ENCODE results near the gene STARD13.
"Not testable (repeated sequence)": the region's sequence is repeated elsewhere in the genome, so short reads cannot be mapped to it uniquely, and the experiment has no call there.

Gene STARD13

GRCh38 chr13:33174931-33175330 is 110.6 kb downstream of the STARD13 start:
- no peak for DNase-seq (ENCODE audit: low spot score)

DNA sequence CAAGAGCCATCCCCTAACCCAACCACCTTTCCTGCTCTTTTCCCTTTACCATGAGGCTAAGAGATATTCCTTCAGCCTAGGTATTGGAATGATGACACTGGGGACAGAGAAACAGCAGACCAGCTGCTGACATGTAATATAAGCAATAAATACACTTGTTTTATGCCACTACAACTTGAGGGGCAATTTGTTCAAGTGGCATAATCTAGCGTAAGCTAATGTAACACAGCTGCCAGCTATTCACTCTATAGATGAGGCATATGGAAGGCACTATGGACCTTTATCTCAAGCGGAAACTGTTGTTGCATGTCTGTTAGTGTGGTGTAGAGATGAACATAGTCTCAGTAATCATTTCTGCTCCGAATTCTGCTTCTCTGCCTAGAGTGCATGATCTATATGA is 111.1 kb downstream of the STARD13 start:
- no peak for DNase-seq (ENCODE audit: low spot score)

- no peak for DNase-seq (ENCODE audit: low spot score)
These were observed 112.6 kb downstream of the STARD13 start for GRCh38 chr13:33172911-33173310.

DNA sequence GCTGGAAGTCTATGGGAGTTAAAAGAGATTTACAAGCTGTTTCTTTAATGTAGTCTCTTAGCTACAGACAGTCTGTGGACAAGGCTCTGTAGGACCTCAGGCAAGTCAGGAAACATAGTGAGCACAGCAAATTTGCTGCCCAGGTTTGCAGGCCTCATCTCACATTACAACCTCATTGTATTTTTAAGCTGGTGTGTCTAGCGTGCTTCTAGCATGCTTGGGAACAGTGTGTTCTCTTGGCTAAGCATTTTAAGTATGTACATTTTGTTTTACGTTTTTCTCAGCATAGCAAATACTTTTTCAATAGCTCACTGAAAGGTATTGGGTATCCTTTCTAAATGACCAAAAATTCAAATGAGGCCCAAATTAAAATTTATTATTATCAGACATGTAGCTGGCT is 113.2 kb downstream of the STARD13 start:
- DNase-seq (ENCODE audit: low spot score), result no peak

GRCh38 chr13:33169273-33169980 is 116.1 kb downstream of the STARD13 start:
- DNase-seq (ENCODE audit: low spot score), result no peak

DNA sequence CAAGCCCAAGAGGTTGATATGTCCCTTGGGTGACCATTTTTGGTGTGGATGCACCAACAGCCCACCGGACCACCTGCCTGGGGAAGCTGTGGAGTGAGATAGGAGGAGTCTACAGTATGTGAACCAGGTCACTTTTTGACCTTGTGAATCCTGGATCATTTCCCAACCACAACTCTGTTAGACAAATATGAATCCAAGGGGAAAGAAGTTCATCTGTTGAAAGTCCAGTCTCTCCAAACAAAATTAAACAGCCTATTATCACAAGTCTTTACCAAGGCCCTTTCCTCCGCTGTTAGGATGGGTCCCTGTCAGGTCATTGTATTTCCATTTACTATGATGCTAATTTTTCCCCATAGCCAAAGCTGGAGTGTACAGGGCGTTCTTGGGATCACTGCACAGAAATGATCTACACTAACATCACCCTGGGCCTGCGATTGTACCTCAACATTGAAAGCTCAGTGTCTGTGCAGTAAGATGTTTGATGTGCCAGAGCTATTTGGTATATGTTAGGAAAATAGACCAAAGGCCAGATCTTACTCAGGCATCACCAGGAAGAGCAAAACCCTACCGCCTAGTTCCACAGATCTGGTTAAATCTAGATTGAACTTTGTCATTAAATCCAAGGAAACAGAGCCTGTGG is 117.1 kb downstream of the STARD13 start:
- no peak for DNase-seq (ENCODE audit: low spot score)

GRCh38 chr13:33167491-33167890 is 118.1 kb downstream of the STARD13 start:
- no peak for DNase-seq (ENCODE audit: low spot score)

GRCh38 chr13:33165787-33166186 is 119.8 kb downstream of the STARD13 start:
- no peak for DNase-seq (ENCODE audit: low spot score)

- no peak for DNase-seq (ENCODE audit: low spot score)
These were observed 121.2 kb downstream of the STARD13 start for GRCh38 chr13:33164331-33164730.

GRCh38 chr13:33162725-33163124 is 122.8 kb downstream of the STARD13 start:
- DNase-seq (ENCODE audit: low spot score), result not testable (repeated sequence)

- DNase-seq (ENCODE audit: low spot score), result no peak
These were observed 126.7 kb downstream of the STARD13 start for GRCh38 chr13:33158816-33159215.

- no peak for DNase-seq (ENCODE audit: low spot score)
These were observed 127.3 kb downstream of the STARD13 start for GRCh38 chr13:33158271-33158670.

- no peak for DNase-seq (ENCODE audit: low spot score)
These were observed 130.6 kb downstream of the STARD13 start for GRCh38 chr13:33154911-33155310.

- DNase-seq (ENCODE audit: low spot score), result no peak
These were observed 131.8 kb downstream of the STARD13 start for GRCh38 chr13:33153421-33154404.

DNA sequence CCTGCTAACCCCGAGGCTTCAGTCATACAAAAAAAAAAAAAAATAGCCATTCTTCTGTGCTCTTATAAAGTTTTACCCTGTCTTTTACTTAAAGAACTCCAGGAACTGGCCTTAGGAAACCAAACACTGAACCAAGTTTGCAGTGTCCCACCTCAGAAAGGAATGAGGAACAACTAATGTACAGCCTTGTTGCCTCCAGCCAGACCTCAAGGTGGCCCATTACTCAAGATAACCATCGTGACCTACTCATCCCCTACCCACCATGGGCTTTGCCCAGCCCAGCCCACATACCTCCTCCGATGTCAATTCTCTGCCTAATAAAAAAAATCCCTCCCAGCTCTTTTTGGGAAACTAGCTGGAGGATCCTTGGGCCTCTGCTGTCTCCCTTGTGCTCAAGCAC is 133.2 kb downstream of the STARD13 start:
- DNase-seq (ENCODE audit: low spot score), result no peak

GRCh38 chr13:33150662-33151061 is 134.9 kb downstream of the STARD13 start:
- DNase-seq (ENCODE audit: low spot score), result no peak

GRCh38 chr13:33150126-33150525 is 135.4 kb downstream of the STARD13 start:
- DNase-seq (ENCODE audit: low spot score), result no peak

GRCh38 chr13:33147832-33148231 is 137.7 kb downstream of the STARD13 start:
- DNase-seq (ENCODE audit: low spot score), result no peak

- DNase-seq (ENCODE audit: low spot score), result no peak
These were observed 138.5 kb downstream of the STARD13 start for GRCh38 chr13:33146843-33147611.

- no peak for DNase-seq (ENCODE audit: low spot score)
These were observed 139.9 kb downstream of the STARD13 start for GRCh38 chr13:33145667-33146066.

GRCh38 chr13:33144358-33144784 is 141.2 kb downstream of the STARD13 start:
- no peak for DNase-seq (ENCODE audit: low spot score)
